GM12864 (cell line): Measurements from ENCODE around the gene FGF10.

Experiments
- DNase-seq: peaks from one replicate; pipeline ENCODE4 v3.0.0-alpha.2; 2011; ENCODE audit warnings: low read depth
- H3K4me3 ChIP-seq: 2 replicates; pipeline ENCODE4 v1.5.1; 2011; ENCODE audit warnings: mild to moderate bottlenecking, low read depth, low read length, control low read depth
- TF ChIP-seq, protein P1 (sequence below): IDR thresholded peaks from 2 replicates; pipeline ENCODE4 v1.5.1; 2011; ENCODE audit warnings: low read depth, mild to moderate bottlenecking, moderate library complexity, low read length, control low read depth, inconsistent platforms; ENCODE audit errors: missing control alignments

The FGF10 gene

DNA sequence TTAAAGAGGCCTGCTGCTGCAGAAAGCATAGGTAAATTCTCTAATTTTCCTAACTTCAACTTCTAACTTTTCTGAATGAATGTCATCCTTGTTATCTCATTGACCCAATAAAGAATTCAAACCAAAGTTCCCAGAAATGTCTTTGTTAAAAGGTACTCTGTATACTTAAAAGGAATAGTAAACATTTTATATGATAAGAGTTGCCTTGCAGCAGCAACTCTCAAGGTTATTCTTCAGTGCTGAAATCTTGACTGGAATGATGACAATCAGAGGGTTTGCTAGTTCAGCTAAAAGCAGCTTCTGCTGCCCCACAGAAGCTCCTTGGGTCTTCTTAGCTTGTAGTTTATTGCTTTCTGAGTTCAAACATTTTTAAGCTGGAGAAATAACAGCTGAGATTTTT is 28.3 kb downstream of the FGF10 start:
- no peak overlapping the region for H3K4me3 ChIP-seq
- TF ChIP-seq, protein P1, sequence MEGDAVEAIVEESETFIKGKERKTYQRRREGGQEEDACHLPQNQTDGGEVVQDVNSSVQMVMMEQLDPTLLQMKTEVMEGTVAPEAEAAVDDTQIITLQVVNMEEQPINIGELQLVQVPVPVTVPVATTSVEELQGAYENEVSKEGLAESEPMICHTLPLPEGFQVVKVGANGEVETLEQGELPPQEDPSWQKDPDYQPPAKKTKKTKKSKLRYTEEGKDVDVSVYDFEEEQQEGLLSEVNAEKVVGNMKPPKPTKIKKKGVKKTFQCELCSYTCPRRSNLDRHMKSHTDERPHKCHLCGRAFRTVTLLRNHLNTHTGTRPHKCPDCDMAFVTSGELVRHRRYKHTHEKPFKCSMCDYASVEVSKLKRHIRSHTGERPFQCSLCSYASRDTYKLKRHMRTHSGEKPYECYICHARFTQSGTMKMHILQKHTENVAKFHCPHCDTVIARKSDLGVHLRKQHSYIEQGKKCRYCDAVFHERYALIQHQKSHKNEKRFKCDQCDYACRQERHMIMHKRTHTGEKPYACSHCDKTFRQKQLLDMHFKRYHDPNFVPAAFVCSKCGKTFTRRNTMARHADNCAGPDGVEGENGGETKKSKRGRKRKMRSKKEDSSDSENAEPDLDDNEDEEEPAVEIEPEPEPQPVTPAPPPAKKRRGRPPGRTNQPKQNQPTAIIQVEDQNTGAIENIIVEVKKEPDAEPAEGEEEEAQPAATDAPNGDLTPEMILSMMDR, result no peak
- no peak for DNase-seq

DNA sequence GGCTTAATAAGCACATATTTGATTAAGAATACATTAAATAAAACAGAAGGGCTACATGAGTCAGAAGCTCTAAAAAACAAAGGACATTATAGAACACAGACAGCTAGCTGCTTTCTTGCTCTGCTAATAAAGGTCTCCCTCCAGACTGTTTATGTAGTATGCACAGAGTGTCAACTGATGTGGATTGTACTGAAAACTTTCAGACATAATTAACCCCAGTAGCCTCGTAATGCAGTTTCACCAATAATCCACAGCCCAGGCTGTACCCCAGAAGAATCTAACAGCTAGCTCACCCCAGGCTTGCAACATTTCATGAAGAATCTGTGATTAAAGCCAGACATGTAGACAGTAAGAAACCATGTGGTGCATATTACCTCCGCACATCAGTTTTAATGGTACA is 30.8 kb downstream of the FGF10 start:
- TF ChIP-seq, protein P1, result no peak
- H3K4me3 ChIP-seq, result no peak overlapping the region
- DNase-seq, result no peak

DNA sequence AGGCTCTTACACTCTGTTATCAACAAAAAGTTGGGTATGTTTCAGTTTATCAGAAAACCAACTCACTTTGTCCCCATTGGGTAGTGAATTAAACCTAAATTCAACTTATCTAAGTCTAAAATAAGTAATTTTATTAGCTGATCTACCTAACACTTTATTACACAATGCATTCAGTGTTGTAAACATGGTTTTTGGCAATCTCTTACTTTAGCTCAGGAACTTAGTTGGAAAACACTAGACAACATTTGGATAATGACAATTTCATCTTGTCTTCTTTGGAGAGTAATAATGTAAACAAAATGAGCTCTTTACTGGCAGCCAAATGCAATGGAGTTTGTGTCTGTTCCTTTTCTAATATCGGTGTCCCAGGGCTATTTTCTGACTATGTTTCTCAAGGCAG is 33.0 kb downstream of the FGF10 start:
- no peak overlapping the region for H3K4me3 ChIP-seq
- TF ChIP-seq, protein P1, result no peak
- no peak for DNase-seq

DNA sequence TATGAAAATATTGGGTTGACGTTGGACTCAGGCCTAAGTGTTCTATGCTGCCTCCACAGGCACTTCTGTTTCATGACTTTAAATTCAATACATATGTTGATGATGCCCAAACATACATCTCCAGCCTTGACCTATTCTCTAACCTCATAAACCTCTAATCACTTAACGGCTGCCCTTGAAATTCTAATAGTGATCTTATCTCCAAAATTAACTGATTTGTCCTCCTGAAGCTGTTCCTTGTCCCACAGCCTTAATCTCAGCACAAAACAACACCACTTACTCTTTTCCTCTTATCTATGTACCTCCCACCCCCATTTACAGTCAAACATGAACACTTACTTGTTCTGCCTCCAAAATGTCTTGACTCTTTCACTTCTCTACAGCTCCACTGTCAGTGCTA is 43.3 kb downstream of the FGF10 start:
- TF ChIP-seq, protein P1, result no peak
- DNase-seq, result no peak
- no peak overlapping the region for H3K4me3 ChIP-seq

DNA sequence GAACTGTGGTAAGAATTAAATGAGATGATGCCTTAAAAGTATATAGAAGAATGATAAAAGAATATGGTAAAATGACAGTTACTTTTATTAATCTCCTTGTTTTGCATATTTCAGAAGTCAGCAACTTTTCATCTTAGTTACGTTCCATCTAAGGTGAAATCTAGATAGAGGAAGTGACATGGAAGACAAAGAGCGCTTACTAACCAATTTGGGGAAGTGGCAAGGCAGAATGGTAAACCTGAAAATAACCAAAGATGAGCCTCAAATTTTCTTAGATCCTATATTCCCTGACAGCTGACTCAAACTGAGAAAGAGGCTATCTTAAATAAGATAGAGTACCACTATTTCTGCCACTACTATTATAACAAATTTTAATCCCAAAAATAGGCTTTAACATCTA is 52.5 kb downstream of the FGF10 start:
- no peak for DNase-seq
- H3K4me3 ChIP-seq, result no peak overlapping the region
- TF ChIP-seq, protein P1, result no peak

DNA sequence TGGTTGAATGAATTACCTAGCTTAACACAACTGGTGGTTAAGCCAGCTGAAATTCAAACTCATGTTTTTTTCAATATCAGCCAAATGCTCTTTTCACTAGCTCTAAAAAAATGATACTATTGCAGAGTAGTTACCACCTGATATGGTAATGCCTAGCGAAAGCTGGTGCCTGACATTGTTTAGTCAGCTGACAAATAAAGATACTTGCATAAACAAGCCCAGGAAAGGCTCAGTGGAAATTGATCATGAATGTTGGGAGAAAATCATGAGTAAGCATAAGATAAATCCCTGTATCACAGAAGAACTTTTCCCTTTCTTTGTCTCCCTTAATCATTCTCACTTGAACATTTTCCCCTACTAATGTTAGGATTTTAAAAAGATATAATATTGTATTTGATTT is 54.6 kb downstream of the FGF10 start:
- no peak for DNase-seq
- no peak overlapping the region for H3K4me3 ChIP-seq
- TF ChIP-seq, protein P1, result no peak

DNA sequence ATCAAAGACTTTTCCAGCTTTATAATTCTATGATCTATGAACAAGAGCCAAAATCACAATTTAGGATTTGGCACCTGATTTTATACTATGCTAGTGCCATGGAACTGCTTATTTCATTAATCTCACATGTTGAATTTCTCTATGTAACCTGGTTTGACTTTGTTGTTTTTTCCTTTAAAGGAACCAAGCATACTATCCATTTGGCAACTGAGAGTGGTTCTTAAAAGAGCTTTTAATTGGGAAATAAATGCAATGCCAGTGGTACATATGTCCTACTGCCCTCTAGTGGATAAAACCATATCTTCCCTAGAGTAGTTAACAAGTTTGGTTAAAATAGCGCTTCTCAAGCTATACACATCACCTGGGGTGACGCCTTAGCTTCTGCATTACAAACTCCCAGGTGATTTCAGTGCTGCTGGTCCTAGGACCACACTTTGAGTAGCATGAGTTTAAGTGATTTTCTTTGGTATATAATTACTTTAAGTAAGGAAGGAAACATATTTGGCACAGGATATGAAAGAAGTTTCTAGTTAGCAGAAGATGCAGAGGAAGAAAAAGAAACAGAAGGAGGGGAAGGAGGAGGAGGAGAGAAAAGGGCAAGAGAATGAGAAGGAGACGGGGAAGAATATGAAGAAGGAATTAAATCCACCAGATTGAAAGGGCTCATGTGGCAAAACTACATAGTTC is 56.8 kb downstream of the FGF10 start:
- DNase-seq, result no peak
- H3K4me3 ChIP-seq, result no peak overlapping the region
- TF ChIP-seq, protein P1, result peak; percentile 60
